Activated T-cell treated with anti-CD3 and anti-CD28 coated beads for 4 hours (primary cell): ENCODE data around the gene NINJ1.

ENCODE experiments used
- DNase-seq: peaks from one replicate; pipeline ENCODE4 v3.0.0-alpha.2; 2020

NINJ1 gene

DNA sequence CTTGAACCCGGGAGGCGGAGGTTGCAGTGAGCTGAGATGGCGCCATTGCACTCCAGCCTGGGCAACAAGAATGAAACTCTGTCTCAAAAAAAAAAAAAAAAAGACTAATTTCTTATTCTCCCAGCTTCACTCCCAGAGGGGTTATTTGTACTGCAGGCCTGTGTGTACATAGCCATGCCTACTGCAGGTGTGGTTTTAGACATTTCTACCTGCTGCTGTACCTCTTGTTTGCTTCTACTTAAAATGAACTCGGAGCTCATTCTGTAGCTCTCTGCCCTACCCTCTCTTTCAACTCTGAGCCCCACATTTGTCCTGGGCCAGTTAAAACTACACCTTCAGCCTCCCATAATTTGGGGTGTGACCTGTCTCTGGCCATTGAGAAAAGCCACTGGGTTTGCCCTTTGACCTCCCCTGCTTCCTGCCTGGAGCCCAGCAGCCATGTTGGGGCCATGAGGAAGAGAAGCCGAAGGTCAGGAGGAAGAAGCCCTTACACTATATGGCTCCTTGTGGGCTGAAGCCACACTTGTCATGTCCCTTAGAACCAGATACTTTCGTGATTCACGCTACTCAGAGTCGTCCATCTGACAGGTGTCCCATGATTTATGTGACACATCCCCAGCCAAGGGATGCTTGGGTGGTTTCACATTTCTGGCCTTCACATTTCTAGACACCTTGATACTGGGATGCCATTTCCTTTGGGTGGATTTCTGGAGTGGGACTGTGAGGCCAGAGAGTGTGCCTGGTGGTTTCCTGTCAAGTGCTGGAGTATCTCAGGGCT, 47.4 kb downstream of the NINJ1 start:
- no peak for DNase-seq

GRCh38 chr9:93085676-93086075, 48.4 kb downstream of the NINJ1 start:
- DNase-seq, result no peak

DNA sequence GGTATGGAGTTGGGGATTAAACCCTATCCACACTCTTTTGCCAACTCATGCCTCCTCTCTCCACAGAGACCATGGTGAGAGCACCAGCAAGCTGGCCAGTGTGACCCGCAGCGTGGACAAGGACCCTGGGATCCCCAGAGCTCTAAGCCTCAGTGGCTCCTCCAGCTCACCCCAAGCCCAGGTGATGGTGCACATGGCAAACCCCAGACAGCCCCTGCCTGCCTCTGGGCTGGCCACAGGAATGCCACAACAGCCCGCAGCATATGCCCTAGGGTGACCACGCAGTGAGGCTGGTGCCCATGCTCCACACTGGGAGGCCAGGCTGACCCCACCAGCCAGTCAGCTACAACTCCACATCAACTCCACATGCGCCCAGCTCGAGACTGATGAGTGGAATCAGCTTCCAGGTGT, 49.6 kb downstream of the NINJ1 start:
- DNase-seq, result no peak

DNA sequence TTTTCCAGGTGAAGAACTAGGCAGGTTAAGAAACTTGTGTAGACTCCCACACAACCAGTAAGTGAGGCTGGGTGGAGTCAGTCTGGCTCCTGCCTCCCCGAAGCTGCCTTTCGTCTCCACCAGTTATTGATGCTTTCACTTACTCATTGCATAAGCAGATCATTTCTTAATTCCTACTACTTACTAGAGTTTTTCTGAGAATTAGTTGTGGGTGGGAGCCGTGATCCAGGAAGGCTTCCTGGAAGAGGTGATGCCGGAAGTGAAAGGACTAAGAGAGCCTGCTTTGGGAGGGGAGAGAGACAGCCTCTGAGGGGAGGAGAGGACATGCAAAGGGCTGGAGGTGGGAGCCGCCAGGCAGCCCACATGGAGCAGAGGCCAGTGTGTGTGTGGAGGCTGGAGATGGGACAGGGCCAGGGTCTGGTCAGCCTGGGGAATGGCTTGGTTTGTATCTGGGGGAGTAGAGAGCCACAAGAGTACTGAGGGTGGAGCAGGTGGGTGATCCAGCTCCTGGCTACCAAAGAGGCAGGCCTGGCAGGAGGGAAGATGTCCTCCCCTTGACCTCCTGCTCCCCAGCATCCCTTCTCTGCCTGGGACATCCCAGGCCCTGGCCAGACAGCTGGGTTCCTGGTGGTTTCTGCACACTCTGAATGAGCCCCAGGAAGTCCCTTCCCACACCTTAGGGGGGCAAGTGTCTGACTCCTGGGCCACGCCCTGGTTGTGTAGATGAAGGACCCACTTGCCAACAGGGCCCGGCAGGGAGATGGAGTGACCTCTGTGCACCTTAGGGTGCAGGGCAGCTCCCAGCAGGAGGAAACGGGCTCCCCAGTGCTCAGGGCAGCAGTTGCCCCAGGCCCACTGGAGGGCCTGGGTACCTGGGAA, 50.2 kb downstream of the NINJ1 start:
- no peak for DNase-seq

GRCh38 chr9:93082841-93083411, 51.1 kb downstream of the NINJ1 start:
- no peak for DNase-seq

GRCh38 chr9:93081931-93082330, 52.1 kb downstream of the NINJ1 start:
- no peak for DNase-seq

DNA sequence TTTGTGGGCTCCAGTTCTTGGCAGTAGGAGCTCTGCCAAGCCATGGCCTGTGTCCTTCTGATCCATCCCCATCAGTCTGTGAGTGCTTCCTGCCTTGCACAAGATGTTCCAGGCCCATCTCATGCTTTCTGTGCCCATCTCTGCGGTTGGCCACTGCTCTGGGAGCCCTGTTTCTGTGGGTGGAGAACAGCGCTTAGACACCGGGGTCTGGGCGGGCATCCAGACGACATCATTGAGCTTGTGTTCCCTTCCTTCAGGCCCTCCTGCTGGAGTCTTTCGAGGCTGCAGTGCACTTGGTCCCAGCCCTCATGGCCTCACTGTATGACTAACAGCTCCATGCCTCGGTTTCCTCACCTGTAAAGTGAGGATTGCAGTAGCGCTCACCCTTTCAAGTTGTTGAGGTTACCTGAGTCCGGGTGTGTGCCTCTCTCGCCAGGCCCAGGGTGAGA, 52.9 kb downstream of the NINJ1 start:
- DNase-seq, result no peak

DNA sequence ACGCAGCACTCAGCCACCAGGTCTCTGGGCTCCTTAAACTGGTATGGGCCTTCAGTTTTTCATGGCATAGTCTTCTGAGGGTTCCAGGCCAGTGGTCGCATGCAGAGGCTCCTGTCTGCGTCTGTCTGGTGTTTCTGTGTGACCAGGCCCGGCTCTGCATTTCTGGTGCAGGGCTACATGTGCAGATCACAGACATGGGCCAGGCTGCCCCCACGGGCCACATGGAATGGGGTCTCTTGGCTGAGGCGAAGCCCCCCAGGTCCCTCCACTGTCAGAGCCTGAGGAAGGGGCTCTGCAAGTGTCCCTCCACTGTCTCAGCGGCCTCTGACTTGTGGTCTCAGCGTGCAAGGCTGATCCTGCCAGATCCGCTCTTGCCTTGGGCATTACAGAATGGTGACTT, 53.6 kb downstream of the NINJ1 start:
- no peak for DNase-seq

DNA sequence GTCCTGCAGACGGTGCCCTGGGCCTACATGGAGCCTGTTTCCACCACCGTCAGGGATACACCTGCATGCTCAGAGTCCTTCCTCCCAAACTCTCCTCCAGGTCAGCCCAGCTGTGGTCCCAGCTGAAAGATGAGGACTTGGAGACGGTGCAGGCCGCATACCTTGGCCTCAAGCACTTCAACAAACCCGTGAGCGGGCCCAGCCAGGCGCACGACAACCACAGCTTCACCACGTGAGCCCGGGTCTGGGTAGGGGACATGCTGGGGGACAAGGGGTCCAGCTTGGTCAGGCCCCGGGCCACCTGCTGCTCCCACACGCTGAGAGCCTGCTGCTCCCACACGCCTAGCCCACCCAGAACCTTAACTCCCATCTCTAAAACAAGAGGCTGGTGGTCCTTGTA, 54.7 kb downstream of the NINJ1 start:
- no peak for DNase-seq

GRCh38 chr9:93077811-93078210, 56.2 kb downstream of the NINJ1 start:
- no peak for DNase-seq

DNA sequence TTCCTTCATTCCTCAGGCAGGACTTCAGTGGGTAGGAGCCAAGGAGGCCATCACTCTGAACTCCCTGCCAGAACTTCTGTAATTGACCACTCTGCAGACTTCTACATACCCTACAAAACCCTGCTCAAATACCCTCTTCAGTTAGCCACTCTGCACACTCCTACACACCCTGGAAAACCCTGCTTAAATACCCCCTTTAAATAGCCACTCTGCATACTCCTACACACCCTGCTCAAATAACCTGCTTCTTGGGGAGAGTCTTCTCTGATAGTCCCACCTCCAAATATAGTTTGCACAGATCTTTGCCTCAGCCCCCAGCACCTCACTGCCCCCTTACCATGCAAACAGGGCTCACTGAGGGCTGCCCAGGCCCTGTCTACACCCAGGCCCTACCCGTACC, 56.7 kb downstream of the NINJ1 start:
- no peak for DNase-seq

GRCh38 chr9:93076792-93077128, 57.3 kb downstream of the NINJ1 start:
- no peak for DNase-seq

- no peak for DNase-seq
Measured at GRCh38 chr9:93076101-93076791, 57.8 kb downstream of the NINJ1 start.

GRCh38 chr9:93072383-93072795, 61.7 kb downstream of the NINJ1 start:
- DNase-seq, result no peak
